ENCODE data around the gene OR6C76.

Gene OR6C76

GRCh38 chr12:55469291-55469690 lies 43.2 kb downstream of the OR6C76 start:
- DNase-seq (ENCODE audit: low spot score), result no peak

- no peak for DNase-seq (ENCODE audit: low spot score)
Measured at GRCh38 chr12:55470088-55470829, 44.2 kb downstream of the OR6C76 start, which contains the start of gene OR6C70. Gene OR6C70 (minus strand): TSS chr12:55470138. CDS start chr12:55470138, 0 bp downstream.

DNA sequence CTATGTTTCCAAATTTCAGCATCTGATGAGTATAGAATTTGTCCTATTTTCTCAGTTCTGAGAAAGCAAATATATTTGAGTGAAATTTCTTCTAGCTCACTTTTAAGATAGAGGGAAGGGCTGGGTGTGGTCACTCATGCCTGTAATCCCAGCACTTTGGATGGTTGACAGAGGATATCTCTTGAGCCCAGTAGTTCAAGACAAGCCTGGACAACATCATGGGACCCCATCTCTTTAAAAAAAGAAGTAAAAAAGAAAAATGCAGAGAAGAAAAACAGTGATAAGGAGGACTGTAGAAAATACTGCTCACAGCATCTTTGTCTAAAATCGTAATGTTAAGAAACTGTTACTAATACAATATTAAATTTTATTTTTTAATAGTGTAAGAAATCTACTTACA lies 46.2 kb downstream of the OR6C76 start:
- no peak for DNase-seq (ENCODE audit: low spot score)

Measured in AG08396 (cell line).